BLaER1 treated with 17β-estradiol and CSF1 and Interleukin-3, amounts not matched to agents 10 nM and 100 nM (cell line): ENCODE measurements around the gene CSNK1E.

Source experiments
- H3K27ac ChIP-seq, 11 experiments: shearing (Covaris generic); formaldehyde crosslinking; 2 replicates each; pipeline ENCODE4 v1.8.1; 2022
- H3K27me3 ChIP-seq, 11 experiments: shearing (Covaris generic); formaldehyde crosslinking; 2 replicates each; pipeline ENCODE4 v1.8.1; 2022
- H3K36me3 ChIP-seq, 11 experiments: shearing (Covaris generic); formaldehyde crosslinking; 2 replicates each; pipeline ENCODE4 v1.8.1; 2022
- H3K4me1 ChIP-seq, 10 experiments: shearing (Covaris generic); formaldehyde crosslinking; 2 replicates each; pipeline ENCODE4 v1.8.1; 2022
- H3K4me2 ChIP-seq, 11 experiments: shearing (Covaris generic); formaldehyde crosslinking; 2 replicates each; pipeline ENCODE4 v1.8.1; 2022
- H3K4me3 ChIP-seq, 10 experiments: shearing (Covaris generic); formaldehyde crosslinking; 2 replicates each; pipeline ENCODE4 v1.8.1; 2022
- H3K9ac ChIP-seq, 11 experiments: shearing (Covaris generic); formaldehyde crosslinking; 2 replicates each; pipeline ENCODE4 v1.8.1; 2022
- H3K9me3 ChIP-seq, 11 experiments: shearing (Covaris generic); formaldehyde crosslinking; replicated peaks in 1 of 11; 2 replicates each; pipeline ENCODE4 v1.8.1; 2022
- H4K20me1 ChIP-seq, 11 experiments: shearing (Covaris generic); formaldehyde crosslinking; 2 replicates each; pipeline ENCODE4 v1.8.1; 2022
- Cebpa-rat ChIP-seq, 11 experiments: shearing (Covaris generic); IDR thresholded peaks; 2 replicates each; pipeline ENCODE4 v1.8.1; 2022

CSNK1E gene

GRCh38 chr22:38271101-38271500 lies 46.1 kb downstream of the CSNK1E start:
- Histone ChIP-seq H3K36me3 (peaks cover 0 to 9% (median 0%) of the 10 kb centered on the region in 11 experiments; a peak in 2 of 22 replicates), H3K4me2 (peak overlapping the region; percentile 89 to 100 (median 98)), H3K4me3 (peak overlapping the region in 5 of 10 experiments; percentile 84 to 97 (median 94); a peak in 6 of 20 replicates), H3K4me1 (peaks cover 62 to 77% (median 73%) of the 10 kb centered on the region in 10 experiments), H3K9me3 (no peaks in the 10 kb centered on the region), H3K9ac (peak overlapping the region; percentile 27 to 95 (median 93); a peak in 19 of 22 replicates), H4K20me1 (peaks cover 11 to 47% (median 31%) of the 10 kb centered on the region in 11 experiments; a peak in 19 of 22 replicates), H3K27me3 (no peaks in the 10 kb centered on the region), H3K27ac (peak overlapping the region in 2 of 11 experiments; percentile 43 to 54; a peak in 1 of 22 replicates)
- TF ChIP-seq Cebpa-rat (IDR thresholded peaks at IDR 0.05), result no peak

- Histone ChIP-seq H3K36me3 (peaks cover 0 to 15% (median 0%) of the 10 kb centered on the region in 11 experiments; a peak in 5 of 22 replicates), H4K20me1 (peaks cover 11 to 47% (median 31%) of the 10 kb centered on the region in 11 experiments; a peak in 19 of 22 replicates), H3K9me3 (no peaks in the 10 kb centered on the region), H3K27me3 (no peaks in the 10 kb centered on the region), H3K4me3 (no peak overlapping the region; a peak in 1 of 20 replicates), H3K4me2 (peak overlapping the region; percentile 89 to 100 (median 98)), H3K4me1 (peaks cover 67 to 78% (median 76%) of the 10 kb centered on the region in 10 experiments), H3K27ac (peak overlapping the region in 6 of 11 experiments; percentile 1 to 54 (median 20); a peak in 7 of 22 replicates), H3K9ac (peak overlapping the region; percentile 27 to 95 (median 85); a peak in 21 of 22 replicates)
- TF ChIP-seq Cebpa-rat (IDR thresholded peaks at IDR 0.05), result no peak
Measured at GRCh38 chr22:38270091-38270992, 46.9 kb downstream of the CSNK1E start.

- no peak for TF ChIP-seq Cebpa-rat (IDR thresholded peaks at IDR 0.05)
- H3K4me2 ChIP-seq, result peak overlapping the region; percentile 89 to 100 (median 98); a peak in 20 of 22 replicates
- peaks cover 0 to 23% (median 7%) of the 10 kb centered on the region in 11 experiments; a peak in 13 of 22 replicates for H3K36me3 ChIP-seq
- H3K27ac ChIP-seq, result peak overlapping the region in 2 of 11 experiments; percentile 32 to 43; a peak in 2 of 22 replicates
- H3K9ac ChIP-seq, result peak overlapping the region in 4 of 11 experiments; percentile 2 to 95 (median 32); a peak in 3 of 22 replicates
- no peaks in the 10 kb centered on the region for H3K9me3 ChIP-seq
- peaks cover 67 to 82% (median 77%) of the 10 kb centered on the region in 10 experiments for H3K4me1 ChIP-seq
- H3K27me3 ChIP-seq, result no peaks in the 10 kb centered on the region
- no peak overlapping the region for H3K4me3 ChIP-seq
- H4K20me1 ChIP-seq, result peaks cover 11 to 53% (median 31%) of the 10 kb centered on the region in 11 experiments; a peak in 19 of 22 replicates
Measured at GRCh38 chr22:38269466-38269865, 47.8 kb downstream of the CSNK1E start.

- TF ChIP-seq Cebpa-rat (IDR thresholded peaks at IDR 0.05), result no peak
- no peaks in the 10 kb centered on the region for H3K27me3 ChIP-seq
- H3K4me1 ChIP-seq, result peaks cover 60 to 77% (median 66%) of the 10 kb centered on the region in 10 experiments
- H3K36me3 ChIP-seq, result peaks cover 0 to 40% (median 22%) of the 10 kb centered on the region in 11 experiments; a peak in 19 of 22 replicates
- H3K4me3 ChIP-seq, result peak overlapping the region in 9 of 10 experiments; percentile 19 to 59 (median 35); a peak in 15 of 20 replicates
- H3K27ac ChIP-seq, result peak overlapping the region; percentile 56 to 83 (median 73)
- H3K4me2 ChIP-seq, result peak overlapping the region; percentile 75 to 98 (median 82)
- H3K9me3 ChIP-seq, result no peaks in the 10 kb centered on the region
- H4K20me1 ChIP-seq, result peaks cover 22 to 59% (median 33%) of the 10 kb centered on the region in 11 experiments; a peak in 19 of 22 replicates
- H3K9ac ChIP-seq, result peak overlapping the region; percentile 38 to 75 (median 67); a peak in 21 of 22 replicates
Measured at GRCh38 chr22:38267086-38267485, 50.1 kb downstream of the CSNK1E start.

- Histone ChIP-seq H3K9me3 (no peaks in the 10 kb centered on the region), H3K4me2 (peak overlapping the region; percentile 75 to 98 (median 82)), H4K20me1 (peaks cover 21 to 59% (median 33%) of the 10 kb centered on the region in 11 experiments; a peak in 19 of 22 replicates), H3K9ac (peak overlapping the region in 6 of 11 experiments; percentile 7 to 71 (median 39); a peak in 5 of 22 replicates), H3K36me3 (peaks cover 0 to 38% (median 22%) of the 10 kb centered on the region in 11 experiments; a peak in 19 of 22 replicates), H3K27ac (peak overlapping the region in 10 of 11 experiments; percentile 66 to 83 (median 75); a peak in 19 of 22 replicates), H3K4me1 (peaks cover 52 to 74% (median 58%) of the 10 kb centered on the region in 10 experiments), H3K27me3 (no peaks in the 10 kb centered on the region), H3K4me3 (no peak overlapping the region)
- TF ChIP-seq Cebpa-rat (IDR thresholded peaks at IDR 0.05), result no peak
Measured at GRCh38 chr22:38266120-38266519, 51.1 kb downstream of the CSNK1E start.

- H3K9ac ChIP-seq, result no peak overlapping the region
- peaks cover 0 to 32% (median 22%) of the 10 kb centered on the region in 11 experiments; a peak in 19 of 22 replicates for H3K36me3 ChIP-seq
- no peak overlapping the region for H3K27ac ChIP-seq
- TF ChIP-seq Cebpa-rat (IDR thresholded peaks at IDR 0.05), result no peak
- H3K4me2 ChIP-seq, result 0 out of 22 replicates have a peak overlapping the region, but pooled peaks of 1 of the 11 experiments have one; percentile 17
- H3K4me1 ChIP-seq, result peaks cover 52 to 74% (median 58%) of the 10 kb centered on the region in 10 experiments
- no peaks in the 10 kb centered on the region for H3K27me3 ChIP-seq
- peaks cover 17 to 59% (median 38%) of the 10 kb centered on the region in 11 experiments; a peak in 18 of 22 replicates for H4K20me1 ChIP-seq
- H3K9me3 ChIP-seq, result no peaks in the 10 kb centered on the region
- H3K4me3 ChIP-seq, result no peak overlapping the region
Measured at GRCh38 chr22:38264322-38264843, 52.9 kb downstream of the CSNK1E start.

DNA sequence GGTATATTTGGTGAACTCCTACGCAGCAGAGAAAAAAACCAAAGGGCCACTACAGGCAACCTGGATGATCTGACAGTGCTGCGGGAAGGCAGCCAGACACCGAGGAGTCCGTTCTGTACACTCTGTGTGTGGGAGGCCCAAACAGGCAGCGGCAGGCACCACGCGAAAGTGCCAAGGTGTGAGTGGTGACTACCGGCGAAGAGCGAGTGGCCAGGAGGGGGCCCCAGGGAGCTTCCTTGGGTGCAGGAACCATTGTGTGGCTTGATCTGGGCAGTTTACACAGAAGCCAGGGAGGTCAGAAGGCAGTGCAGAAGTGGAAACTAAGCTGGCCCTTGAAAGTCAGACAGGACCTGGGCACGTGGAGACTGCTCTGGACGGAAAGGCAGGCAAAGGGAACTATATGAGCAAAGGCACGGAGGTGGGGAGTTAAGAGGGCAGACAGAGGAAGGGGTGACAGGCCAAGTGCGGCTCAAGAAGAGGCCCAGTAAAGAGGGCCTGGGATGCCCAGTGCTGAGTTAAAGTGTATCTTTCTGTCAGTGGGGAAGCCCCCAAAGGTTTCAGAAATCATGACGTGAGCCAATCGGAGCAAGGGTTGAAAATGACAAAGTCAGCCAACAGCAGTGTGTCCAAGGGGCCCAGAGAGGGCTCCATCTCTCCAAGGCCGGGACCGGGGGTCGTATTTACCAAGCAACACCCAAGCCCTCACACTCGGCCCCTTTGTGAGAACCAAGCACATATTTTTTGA lies 55.0 kb downstream of the CSNK1E start:
- no peak overlapping the region for H3K27ac ChIP-seq
- TF ChIP-seq Cebpa-rat (IDR thresholded peaks at IDR 0.05), result no peak
- H3K9me3 ChIP-seq, result no peaks in the 10 kb centered on the region
- H3K4me3 ChIP-seq, result no peak overlapping the region
- 0 out of 22 replicates have a peak overlapping the region, but pooled peaks of 1 of the 11 experiments have one; percentile 1 for H3K9ac ChIP-seq
- no peak overlapping the region for H3K4me2 ChIP-seq
- H3K4me1 ChIP-seq, result peaks cover 52 to 74% (median 60%) of the 10 kb centered on the region in 10 experiments
- no peaks in the 10 kb centered on the region for H3K27me3 ChIP-seq
- peaks cover 0 to 32% (median 22%) of the 10 kb centered on the region in 11 experiments; a peak in 19 of 22 replicates for H3K36me3 ChIP-seq
- peaks cover 28 to 68% (median 57%) of the 10 kb centered on the region in 11 experiments; a peak in 19 of 22 replicates for H4K20me1 ChIP-seq
